B cell (primary cell): ENCODE data around the gene AP4E1.

ENCODE experiments used
- EZH2 ChIP-seq: IDR thresholded peaks from 2 replicates; pipeline ENCODE4 v1.6.1; 2012; ENCODE audit warnings: borderline replicate concordance, low read depth, mild to moderate bottlenecking, moderate library complexity, low read length; ENCODE audit not compliant: insufficient read depth, poor library complexity, severe bottlenecking
- TF ChIP-seq, protein P1 (sequence below): fragments of 200-600 bp; IDR thresholded peaks from one replicate; pipeline ENCODE4 v1.8.0; 2022; ENCODE audit warnings: antibody characterized with exemption, mild to moderate bottlenecking

DNA sequence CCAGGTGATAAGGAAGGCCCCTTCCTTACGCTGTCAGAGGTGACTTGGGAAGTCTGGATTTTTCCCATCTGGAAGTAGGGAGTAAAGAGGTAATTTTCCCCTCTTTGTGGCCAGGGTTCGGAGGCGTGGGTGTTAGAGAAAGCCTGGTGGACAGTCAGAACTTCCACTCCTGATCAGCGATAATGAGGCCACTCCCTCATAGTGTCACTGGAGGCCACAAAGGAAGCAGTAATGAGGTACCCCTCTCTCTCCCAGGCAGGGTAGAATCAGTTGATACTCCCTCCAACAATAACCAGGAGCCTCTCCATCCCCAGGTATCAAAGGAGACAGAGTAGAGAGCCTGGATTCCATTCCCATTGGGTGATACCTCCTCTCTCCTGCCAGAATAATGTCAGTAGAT is 30.0 kb downstream of the AP4E1 start:
- TF ChIP-seq, protein P1, sequence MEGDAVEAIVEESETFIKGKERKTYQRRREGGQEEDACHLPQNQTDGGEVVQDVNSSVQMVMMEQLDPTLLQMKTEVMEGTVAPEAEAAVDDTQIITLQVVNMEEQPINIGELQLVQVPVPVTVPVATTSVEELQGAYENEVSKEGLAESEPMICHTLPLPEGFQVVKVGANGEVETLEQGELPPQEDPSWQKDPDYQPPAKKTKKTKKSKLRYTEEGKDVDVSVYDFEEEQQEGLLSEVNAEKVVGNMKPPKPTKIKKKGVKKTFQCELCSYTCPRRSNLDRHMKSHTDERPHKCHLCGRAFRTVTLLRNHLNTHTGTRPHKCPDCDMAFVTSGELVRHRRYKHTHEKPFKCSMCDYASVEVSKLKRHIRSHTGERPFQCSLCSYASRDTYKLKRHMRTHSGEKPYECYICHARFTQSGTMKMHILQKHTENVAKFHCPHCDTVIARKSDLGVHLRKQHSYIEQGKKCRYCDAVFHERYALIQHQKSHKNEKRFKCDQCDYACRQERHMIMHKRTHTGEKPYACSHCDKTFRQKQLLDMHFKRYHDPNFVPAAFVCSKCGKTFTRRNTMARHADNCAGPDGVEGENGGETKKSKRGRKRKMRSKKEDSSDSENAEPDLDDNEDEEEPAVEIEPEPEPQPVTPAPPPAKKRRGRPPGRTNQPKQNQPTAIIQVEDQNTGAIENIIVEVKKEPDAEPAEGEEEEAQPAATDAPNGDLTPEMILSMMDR: no peak
- TF ChIP-seq EZH2: no peak
